Esophagus squamous epithelium (tissue), 5 donors: ENCODE data around the gene RGS4. TPM values are rescaled to one million over a fixed set of nuclear protein-coding genes. Genes with fewer than 3 reads are reported as not detected.

Experiments used
- DNase-seq: peaks from one replicate; lab custom pipeline; 2025; lab: John Stamatoyannopoulos, UW
- H3K27ac ChIP-seq, 4 donors: fragments of 200-600 bp; sonication (generic); one replicate each; pipeline ENCODE4 v1.5.1; 2016 to 2019; ENCODE audit warnings: mild to moderate bottlenecking in 1 of 4
- H3K27me3 ChIP-seq, 4 donors: fragments of 200-600 bp; sonication (generic); 1 replicate in 3 of 4; 2 replicates in 1 of 4; pipeline versions ENCODE4 v1.5.1 to v1.6.0; 2017 to 2021; ENCODE audit warnings: antibody characterized with exemption in 1 of 4
- H3K36me3 ChIP-seq, 3 donors: fragments of 200-600 bp; sonication (generic); one replicate each; pipeline ENCODE4 v1.5.1; 2016 to 2019
- H3K4me1 ChIP-seq, 3 donors: fragments of 200-600 bp; sonication (generic); one replicate each; pipeline ENCODE4 v1.5.1; 2017 to 2019
- H3K4me3 ChIP-seq, 4 donors: fragments of 200-600 bp; sonication (generic); 1 replicate in 3 of 4; 2 replicates in 1 of 4; pipeline ENCODE4 v1.5.1; 2016 to 2019; ENCODE audit warnings: mild to moderate bottlenecking in 2 of 4, moderate library complexity in 1 of 4
- H3K9me3 ChIP-seq, 3 donors: fragments of 200-600 bp; sonication (generic); one replicate each; pipeline ENCODE4 v1.5.1; 2016 to 2019
- CTCF ChIP-seq, 6 experiments: fragments of 450-650 bp in 4 of 6; fragments of 200-600 bp in 2 of 6; sonication (generic) in 2 of 6; IDR thresholded peaks; one replicate each; pipeline ENCODE4 v1.5.1; 2016 to 2019; ENCODE audit warnings: antibody characterized with exemption in 6 of 6, mild to moderate bottlenecking in 4 of 6, moderate library complexity in 4 of 6
- POLR2A ChIP-seq, 4 donors: fragments of 450-650 bp; IDR thresholded peaks; one replicate each; pipeline ENCODE4 v1.6.1; 2017; ENCODE audit warnings: antibody characterized with exemption in 4 of 4, mild to moderate bottlenecking in 4 of 4, moderate library complexity in 3 of 4
- WGBS, 2 donors: methylation state at CpG; one replicate each; pipeline ENCODE4 v1.1.5; 2018; 5-methylcytosine and 5-hydroxymethylcytosine counted together
- intact Hi-C: fragments of 100-400 bp; cut with DNase I; formaldehyde crosslinking; loops from one replicate; pipeline ENCODE4 v1.15.0; 2022
- total RNA-seq, 4 donors: library from RNA; depleted of rRNA; stranded (reverse); fragments of >200 nt; gene quantifications; one replicate each; pipeline ENCODE4 v1.1.0, GENCODE V29; 2016
- donor health status: DM: yes; HTN: yes; CAD: no.

Gene RGS4
- total RNA-seq, 4 donors from 2014 or later, result 0.26 to 1.5 (median 0.70) TPM; not detected in 1

DNA sequence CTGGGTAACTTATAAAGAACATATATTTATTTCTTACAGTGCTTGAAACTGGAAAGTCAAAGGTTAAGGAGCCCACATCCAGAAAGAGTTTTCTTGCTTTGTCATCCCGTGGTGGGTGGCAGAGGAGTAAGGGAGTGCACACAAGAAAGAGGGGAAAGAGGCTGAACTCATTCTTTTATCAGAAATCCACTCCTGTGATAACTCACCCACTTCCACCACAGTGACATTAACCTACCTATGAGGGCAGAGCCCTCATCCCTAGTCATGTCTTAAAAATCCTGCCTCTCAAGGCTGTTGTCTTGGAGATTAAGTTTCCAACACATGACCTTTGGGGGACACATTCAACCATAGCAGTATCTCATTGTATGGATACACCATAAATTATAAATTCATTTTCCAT lies 32.5 kb upstream of the RGS4 start:
- Histone ChIP-seq H3K27me3 (no peaks in the 10 kb centered on the region), H3K4me3 (no peak overlapping the region), H3K9me3 (no peaks in the 10 kb centered on the region), H3K4me1 (peaks cover 0 to 7% (median 0%) of the 10 kb centered on the region in 3 donors), H3K36me3 (no peaks in the 10 kb centered on the region), H3K27ac (no peak overlapping the region)
- TF ChIP-seq POLR2A (IDR thresholded peaks at IDR 0.05) (no peak), CTCF (IDR thresholded peaks at IDR 0.05) (no peak)
- intact Hi-C loops, result no loop called here
- DNase-seq, result no peak
- WGBS, 2 donors, result 19 to 30% methylated on average over 1 of the region's 1 CpG

GRCh38 chr1:163038928-163039706 lies 30.0 kb upstream of the RGS4 start:
- no peak for TF ChIP-seq POLR2A (IDR thresholded peaks at IDR 0.05)
- TF ChIP-seq CTCF (IDR thresholded peaks at IDR 0.05), result no peak
- intact Hi-C loops, result no loop called here
- Histone ChIP-seq H3K36me3 (no peaks in the 10 kb centered on the region), H3K4me1 (peaks cover 0 to 7% (median 0%) of the 10 kb centered on the region in 3 donors), H3K9me3 (no peaks in the 10 kb centered on the region), H3K4me3 (no peak overlapping the region), H3K27ac (no peak overlapping the region), H3K27me3 (no peaks in the 10 kb centered on the region)
- 80 to 97% methylated on average over 2 of the region's 2 CpGs for WGBS, 2 donors
- no peak for DNase-seq

- Histone ChIP-seq H3K36me3 (no peaks in the 10 kb centered on the region), H3K27me3 (peaks cover 0 to under 1% (median 0%) of the 10 kb centered on the region in 4 donors), H3K27ac (no peak overlapping the region), H3K4me3 (no peak overlapping the region), H3K4me1 (peaks cover 0 to 7% (median 0%) of the 10 kb centered on the region in 3 donors), H3K9me3 (no peaks in the 10 kb centered on the region)
- DNase-seq, result no peak
- 93 to 100% methylated on average over 2 of the region's 2 CpGs for WGBS, 2 donors
- TF ChIP-seq POLR2A (IDR thresholded peaks at IDR 0.05) (no peak), CTCF (IDR thresholded peaks at IDR 0.05) (no peak)
- intact Hi-C loops, result no loop called here
Measured at GRCh38 chr1:163039707-163040093, 29.5 kb upstream of the RGS4 start.

- TF ChIP-seq CTCF (IDR thresholded peaks at IDR 0.05) (no peak), POLR2A (IDR thresholded peaks at IDR 0.05) (no peak)
- intact Hi-C loops, result no loop called here
- Histone ChIP-seq H3K9me3 (no peaks in the 10 kb centered on the region), H3K4me3 (no peak overlapping the region), H3K4me1 (no peaks in the 10 kb centered on the region), H3K36me3 (no peaks in the 10 kb centered on the region), H3K27me3 (peaks cover 0 to 4% (median 0%) of the 10 kb centered on the region in 4 donors), H3K27ac (no peak overlapping the region)
- DNase-seq, result no peak
- WGBS, 2 donors, result 0 to 9% methylated on average over 1 of the region's 1 CpG
Measured at GRCh38 chr1:163046071-163046470, 23.1 kb upstream of the RGS4 start.

DNA sequence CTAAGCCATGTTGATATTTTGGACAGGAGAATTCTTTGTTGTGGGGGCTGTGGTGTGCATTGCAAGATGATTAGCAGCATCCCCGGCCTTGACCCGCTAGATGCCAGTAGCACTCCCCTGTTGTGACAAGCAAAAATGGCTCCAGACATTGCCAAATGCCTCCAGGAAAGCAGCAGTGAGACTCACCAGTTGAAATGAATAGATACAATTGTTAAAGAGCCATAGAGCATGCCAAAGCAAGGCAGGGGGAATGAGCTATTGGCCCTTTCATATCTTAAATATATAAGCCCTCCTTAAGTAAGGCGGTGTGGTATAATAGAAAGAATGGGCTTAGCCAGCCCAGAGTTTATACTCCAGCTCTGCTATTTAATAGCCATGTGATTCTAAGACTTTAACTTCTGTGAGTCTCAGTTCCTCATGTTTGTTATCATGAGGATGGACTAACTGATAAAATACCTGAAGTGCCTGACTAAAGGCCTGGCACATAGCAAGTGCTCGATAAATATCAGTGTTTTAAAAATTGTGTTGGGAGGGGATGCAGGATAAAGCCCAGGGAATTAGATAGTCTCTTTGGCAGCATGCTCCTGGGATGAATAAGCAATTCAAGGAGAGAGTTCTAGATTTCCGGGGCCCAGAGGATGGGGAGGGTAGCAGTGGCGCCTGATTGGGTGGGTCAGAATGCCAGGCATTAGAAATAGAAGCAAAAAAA lies 21.1 kb upstream of the RGS4 start:
- 64 to 68% methylated on average over 6 of the region's 6 CpGs for WGBS, 2 donors
- DNase-seq, result no peak
- no peak for TF ChIP-seq CTCF (IDR thresholded peaks at IDR 0.05)
- TF ChIP-seq POLR2A (IDR thresholded peaks at IDR 0.05), result no peak
- H3K27me3 ChIP-seq, result peaks cover 0 to 4% (median 0%) of the 10 kb centered on the region in 4 donors
- intact Hi-C loops, result no loop called here
- no peak overlapping the region for H3K4me3 ChIP-seq
- no peak overlapping the region for H3K27ac ChIP-seq
- H3K36me3 ChIP-seq, result no peaks in the 10 kb centered on the region
- no peaks in the 10 kb centered on the region for H3K4me1 ChIP-seq
- no peaks in the 10 kb centered on the region for H3K9me3 ChIP-seq
